ENCODE data around the gene AK1. TPM values are rescaled to one million over a fixed set of nuclear protein-coding genes. Genes with fewer than 3 reads are reported as not detected.

Gene AK1
- total RNA-seq, 1 donor from 2014 or later, result 48.6 TPM

GRCh38 chr9:127818574-127818973 is 58.9 kb downstream of the AK1 start:
- DNase-seq (ENCODE audit: low spot score), result no peak

DNA sequence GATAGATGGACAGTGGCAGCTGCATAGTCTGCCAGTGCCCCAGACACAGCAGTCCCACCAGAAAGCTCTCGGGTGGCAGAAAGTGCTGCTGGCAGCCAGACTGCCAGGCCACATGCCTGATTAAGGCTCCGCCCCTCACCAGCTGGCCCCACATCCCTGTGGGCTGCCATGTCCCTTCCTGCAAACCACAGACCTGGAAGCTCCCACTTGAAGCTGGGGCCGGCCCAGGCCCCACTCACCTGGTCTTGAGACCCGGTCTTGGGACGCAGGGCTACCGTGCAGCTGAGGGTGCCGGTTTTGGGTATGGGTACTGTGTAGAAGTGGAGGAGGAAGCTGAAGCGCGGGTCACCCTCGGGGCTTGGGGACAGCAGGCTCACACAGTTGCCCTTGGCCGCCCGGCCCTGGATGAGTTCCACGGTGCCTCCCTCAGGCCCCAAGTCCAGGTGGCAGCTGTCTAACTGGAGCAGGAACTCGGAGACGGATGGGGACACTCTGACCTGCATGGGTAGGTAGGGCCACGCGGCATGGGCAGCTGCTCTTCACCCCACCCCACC is 59.5 kb downstream of the AK1 start:
- DNase-seq (ENCODE audit: low spot score), result no peak

- no peak for DNase-seq (ENCODE audit: low spot score)
Observed at GRCh38 chr9:127816728-127817127, 60.7 kb downstream of the AK1 start.

Other genes with a start within 250 kb of the AK1 start
- gene CFAP157, start 170.7 kb downstream of the AK1 start, total RNA-seq, result 1.5 TPM
- gene PTRH1, start 162.0 kb downstream of the AK1 start, total RNA-seq, result 12.5 TPM
- gene TTC16, start 161.6 kb downstream of the AK1 start, total RNA-seq, result 0.34 TPM
- 9.9 TPM for gene TOR2A, start 142.4 kb downstream of the AK1 start, total RNA-seq
- 15.7 TPM for gene SH2D3C, start 99.0 kb downstream of the AK1 start, total RNA-seq
- 81.0 TPM for gene CDK9, start 91.6 kb downstream of the AK1 start, total RNA-seq
- gene FPGS, start 74.8 kb downstream of the AK1 start, total RNA-seq, result 115 TPM
- 83.6 TPM for gene ENG, start 23.0 kb downstream of the AK1 start, total RNA-seq
- 48.9 TPM for gene ST6GALNAC6, start 21.9 kb upstream of the AK1 start, total RNA-seq
- 25.8 TPM for gene ST6GALNAC4, start 39.4 kb upstream of the AK1 start, total RNA-seq
- 3.3 TPM for gene PIP5KL1, start 53.1 kb upstream of the AK1 start, total RNA-seq
- gene DPM2, start 60.2 kb upstream of the AK1 start, total RNA-seq, result 41.1 TPM
- gene EEIG1, start 103.3 kb upstream of the AK1 start, total RNA-seq, result 99.6 TPM
- gene NAIF1, start 189.6 kb upstream of the AK1 start, total RNA-seq, result 6.9 TPM
- 21.7 TPM for gene SLC25A25, start 190.6 kb upstream of the AK1 start, total RNA-seq